GM18519 (cell line): ENCODE results near the gene TNFAIP3.

Experiments
- ATAC-seq: cut with Tn5 transposase; IDR thresholded peaks from one replicate; pipeline ENCODE4 v1.9.1; 2021; ENCODE audit warnings: mild to moderate bottlenecking, moderate library complexity; ENCODE audit not compliant: unreplicated experiment, low FRiP score

The TNFAIP3 gene

DNA sequence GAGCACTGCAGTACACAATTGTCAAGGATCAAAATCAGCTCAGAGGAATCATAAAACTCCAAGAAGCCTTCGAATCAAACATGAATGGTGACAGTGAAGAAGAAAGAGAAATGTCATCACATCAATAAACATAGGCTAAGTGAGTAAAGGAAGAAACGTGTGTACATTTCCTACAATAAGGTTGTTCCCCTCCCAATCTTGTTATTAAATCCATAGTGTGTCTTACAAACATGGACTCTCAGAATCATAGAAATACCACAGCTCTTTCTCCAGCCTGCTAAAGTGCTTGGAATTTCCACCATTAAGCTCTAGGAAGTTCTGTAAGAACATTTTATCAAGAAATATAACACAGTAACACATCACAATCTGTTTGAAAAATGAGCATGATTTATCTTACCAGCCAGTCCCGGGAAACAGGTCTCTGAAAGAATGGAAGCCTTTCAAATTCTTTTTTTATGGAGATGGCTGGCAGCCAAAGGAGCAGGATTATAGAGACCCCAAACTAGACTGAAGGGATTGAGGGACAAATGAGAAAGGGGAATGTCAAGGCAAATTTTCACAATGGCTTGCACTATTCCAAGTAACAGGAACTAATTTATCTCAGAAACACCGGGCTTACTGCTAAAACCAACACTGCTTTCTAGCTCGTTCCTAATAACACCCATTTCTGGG is 4.5 kb upstream of the TNFAIP3 start:
- no peak for ATAC-seq

DNA sequence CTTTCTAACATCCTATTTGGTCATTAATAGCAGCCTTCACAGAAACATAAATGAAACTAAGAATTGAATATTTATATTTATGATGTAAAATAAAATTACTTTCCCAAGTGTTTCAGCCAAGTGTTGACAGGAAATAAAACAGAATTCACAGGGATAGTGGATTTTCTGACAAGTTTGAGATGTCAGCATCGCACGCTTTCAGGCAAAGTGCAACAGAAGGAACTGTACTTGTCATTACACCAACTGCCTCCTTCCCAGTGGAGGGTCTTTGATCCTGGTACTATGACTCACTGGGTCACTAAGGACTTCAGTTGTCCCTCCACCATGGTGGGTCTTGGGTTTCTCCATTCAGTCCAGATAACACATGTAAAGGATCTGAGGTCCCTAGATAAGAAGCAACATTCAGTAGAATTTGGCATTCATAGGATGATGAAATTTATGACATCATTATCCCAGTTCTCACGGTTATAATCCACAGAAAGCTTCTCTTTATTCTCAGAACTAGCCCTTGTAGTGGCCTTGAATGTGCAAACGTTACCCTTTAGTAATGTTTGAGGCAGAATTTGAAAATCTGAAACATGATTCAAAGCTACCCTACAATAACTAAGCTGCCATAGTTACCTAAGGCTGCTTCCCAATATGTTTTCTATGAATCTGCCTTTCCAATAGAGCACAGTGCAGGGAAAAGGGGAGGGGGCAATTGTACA is 3.8 kb upstream of the TNFAIP3 start:
- no peak for ATAC-seq

DNA sequence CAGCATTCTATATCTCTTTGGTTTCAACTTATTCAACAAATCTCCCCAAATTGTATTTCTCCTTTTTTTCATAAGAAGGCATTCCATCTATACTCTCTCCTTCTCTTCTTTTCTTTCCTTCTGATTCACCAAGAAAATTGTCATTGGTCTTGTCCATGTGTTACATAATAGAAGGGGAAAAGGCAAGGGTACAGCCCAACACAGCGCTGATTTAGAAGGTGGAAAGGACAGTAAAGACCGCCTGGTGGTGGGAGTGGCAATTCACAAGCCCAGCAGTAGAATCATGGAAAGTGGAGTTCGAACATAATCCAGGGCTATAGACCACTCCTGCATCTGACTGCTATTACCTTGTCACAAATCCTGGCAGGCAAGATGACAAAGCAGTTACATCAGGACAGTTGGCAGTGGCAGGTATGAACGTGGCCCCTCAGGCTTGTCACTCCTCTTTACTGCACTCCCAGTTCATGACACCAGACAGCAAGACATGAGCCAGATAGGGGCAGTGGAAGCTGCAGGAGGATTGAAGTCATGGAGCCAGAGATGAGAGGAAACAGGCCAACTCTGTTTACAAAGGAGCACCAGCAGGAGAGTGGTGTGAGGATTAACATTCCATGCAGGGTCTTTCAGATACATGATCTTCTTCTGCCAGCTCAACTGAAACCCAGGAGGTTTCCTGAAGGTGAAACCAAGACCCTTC is 2.1 kb upstream of the TNFAIP3 start:
- no peak for ATAC-seq

DNA sequence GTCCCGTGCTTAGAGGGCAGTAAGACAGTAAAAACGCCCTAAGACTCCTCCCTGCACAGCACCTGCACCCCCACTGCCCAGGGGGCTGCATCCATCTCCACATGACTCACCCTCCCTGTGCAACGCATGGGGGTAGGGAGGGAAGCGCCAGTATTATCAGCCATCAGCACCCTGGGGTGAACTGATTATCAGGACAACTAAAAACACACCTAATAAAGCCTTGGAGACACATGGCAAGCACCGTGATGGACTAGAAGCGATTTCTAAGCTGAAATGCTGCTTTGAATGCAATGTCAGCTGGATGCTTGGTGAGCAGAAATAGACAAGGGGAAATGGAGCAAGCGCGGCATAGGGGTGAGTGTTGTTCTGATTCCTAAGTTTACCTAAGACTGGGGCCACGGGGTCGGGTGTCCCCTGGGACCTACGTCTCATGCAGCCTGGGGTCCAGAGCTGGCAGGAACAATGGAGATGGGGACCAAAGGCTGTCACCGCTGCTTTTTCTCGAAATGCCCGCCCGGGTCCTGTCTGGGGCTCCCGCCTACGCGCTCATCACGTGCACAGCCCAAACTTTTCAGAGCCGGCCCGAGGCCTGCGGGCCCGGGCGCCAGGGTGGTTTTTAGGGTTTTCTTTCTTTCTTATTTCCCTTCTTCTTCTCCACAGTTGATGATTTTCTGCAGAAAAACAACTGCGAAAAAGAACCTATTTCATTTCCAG is 702 bp upstream of the TNFAIP3 start:
- peak; percentile 5 for ATAC-seq

DNA sequence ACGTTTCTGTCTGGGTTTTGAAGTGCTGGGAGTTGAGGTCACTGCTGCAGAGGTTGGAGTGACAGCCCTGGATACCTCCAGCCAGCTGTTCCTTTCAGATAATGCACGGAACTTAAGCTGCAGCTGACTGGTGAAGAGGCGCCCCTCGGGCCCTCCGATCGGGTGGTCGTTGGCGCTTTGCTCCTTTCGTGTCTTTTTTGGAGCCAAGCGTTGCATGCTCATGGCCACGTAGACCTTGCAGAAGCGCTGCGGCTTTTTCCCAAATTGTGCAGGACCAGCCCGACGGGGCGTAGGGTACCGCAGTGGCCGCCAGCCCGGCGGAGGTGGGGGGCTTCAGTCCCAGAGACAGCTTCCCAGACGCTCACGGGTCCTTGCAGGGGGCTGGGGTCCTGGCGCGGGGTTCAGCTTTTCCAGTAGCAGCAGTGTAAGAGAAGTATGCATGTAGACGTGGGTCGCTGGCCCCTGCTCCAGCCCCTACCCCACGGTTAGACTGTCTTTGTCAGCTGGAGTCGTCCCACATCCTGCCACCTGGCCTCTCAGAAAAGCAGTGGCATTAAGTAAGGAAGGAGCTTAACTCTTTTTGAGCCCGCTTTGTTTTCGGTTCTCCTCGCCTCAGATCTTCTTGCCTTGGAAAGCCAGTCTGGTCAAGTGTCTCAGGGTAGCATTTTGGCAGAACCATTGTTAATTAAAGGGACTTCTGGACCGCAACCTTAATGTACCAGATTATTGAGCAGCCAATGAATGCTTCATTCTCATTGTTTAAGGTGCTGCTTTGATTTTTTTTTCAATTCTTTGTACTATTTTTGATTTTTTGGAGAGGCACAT is 838 bp downstream of the TNFAIP3 start:
- no peak for ATAC-seq

DNA sequence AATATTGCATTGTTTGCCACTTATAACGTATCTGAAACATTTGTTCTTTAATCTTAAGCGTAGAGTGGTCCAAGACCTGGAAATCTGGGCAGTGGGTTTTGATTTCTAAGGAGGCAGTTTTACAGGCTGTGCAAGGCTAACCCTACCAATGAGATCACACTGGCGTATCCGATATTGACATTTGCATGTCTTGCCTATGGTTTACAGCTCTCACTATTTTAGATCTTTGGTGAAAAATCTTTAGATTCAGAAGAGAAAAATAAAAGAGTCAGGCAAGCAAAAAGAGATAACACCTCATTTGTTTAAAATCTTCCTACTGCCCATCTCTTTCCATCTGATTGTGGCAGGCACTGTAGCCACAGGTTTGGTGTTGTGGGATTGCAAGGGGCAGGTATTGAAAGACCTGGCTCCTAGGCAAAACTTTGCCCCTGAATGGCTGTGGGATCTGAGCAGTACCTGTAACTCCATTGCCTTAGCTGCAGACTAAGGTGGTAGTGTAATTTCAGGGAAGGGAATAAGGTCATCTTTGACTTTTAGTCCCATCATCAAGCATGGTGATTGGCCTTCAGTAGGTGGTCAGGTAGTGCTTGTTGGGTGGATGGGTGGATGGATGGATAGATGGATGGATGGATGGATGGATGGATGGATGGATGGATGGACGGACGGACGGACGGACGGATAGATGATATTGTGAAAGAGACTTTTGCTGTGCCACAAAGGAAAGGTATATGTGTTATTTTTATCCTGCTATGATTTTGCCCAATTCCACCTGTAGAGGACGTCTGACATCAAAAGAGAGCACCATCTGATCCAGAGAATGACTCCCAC is 1.9 kb downstream of the TNFAIP3 start:
- ATAC-seq, result no peak

DNA sequence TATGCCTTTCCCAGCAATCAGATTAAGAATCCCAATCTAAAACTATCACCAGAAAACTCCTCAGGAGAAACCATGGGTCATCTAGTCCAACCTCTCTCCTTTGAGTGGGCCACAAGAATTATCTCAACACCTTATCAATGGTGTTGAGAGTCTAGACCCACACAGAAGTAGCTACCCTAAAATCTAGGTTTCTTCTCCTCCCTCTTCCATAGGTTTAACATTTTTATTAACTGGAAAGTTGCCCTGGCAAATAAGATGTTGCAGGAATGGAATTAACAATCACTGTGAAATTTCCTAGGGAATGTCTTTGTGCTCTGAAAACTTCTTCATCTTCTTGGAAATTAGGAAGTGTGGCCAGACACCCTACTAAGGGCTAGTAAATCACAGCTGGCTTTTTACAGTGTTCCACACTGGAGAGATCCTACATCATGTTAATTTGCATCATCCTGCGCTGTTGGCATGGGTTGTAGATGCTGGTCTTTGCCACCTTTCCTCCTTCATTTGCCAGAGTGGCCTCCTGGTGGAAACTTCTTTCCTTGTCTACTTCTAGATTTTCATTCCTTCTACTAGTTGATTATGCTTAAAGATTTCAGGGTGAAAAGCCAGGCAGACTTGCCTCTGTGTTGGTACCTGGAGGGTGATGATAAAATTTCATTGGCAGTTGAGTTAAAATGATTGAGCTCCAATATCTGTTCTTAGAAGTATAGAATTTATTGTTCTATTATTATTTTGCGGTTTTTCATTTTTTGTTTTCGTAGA is 2.7 kb downstream of the TNFAIP3 start:
- no peak for ATAC-seq

DNA sequence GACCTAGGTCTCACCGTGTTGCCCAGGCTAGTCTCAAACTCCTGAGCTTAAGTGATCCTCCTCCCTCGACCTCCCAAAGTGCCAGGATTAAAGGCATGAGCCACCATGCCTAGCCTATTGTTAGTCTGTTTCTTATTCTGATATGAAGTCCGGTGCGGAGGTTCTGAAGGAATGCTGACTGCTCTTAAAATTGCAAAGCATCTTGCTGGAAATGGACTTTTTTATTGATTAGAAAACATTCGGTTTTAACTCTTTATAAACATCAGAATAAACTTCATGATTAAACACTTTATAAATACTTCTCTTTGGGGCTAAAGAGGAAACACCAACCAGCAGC is 3.2 kb downstream of the TNFAIP3 start:
- ATAC-seq, result no peak

DNA sequence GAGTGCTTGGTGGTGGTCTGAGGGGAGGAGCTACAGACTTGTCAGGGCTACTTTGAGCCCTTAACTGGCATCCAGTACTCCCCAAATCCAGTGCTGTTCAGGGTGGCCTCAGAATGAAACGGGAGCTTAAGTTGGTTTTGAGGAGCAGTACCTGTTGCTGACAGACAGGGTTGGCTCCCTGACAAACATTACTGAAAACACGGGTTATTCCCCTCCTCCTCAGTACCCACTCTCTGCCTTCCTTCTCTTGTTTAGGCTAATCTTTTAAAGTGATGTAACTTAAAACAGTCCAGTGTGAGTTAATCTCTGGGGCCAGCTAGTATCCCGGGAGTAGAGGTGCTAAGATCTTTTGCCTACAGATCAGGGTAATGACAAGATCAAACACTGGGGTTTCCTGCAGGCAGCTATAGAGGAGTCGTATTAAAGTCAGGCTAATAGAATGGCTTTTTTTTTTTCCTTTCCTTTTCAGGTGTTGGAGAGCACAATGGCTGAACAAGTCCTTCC is 3.7 kb downstream of the TNFAIP3 start:
- no peak for ATAC-seq

DNA sequence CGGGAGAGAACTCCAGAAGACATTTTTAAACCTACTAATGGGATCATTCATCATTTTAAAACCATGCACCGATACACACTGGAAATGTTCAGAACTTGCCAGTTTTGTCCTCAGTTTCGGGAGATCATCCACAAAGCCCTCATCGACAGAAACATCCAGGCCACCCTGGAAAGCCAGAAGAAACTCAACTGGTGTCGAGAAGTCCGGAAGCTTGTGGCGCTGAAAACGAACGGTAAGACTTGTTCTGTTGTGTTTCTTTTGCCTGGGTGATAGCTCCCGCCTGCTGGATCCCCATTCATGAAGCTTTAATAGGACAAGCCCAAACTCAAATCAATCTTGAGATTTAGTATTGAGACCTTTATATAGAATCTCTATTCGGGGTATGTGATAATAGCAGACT is 4.2 kb downstream of the TNFAIP3 start:
- no peak for ATAC-seq

DNA sequence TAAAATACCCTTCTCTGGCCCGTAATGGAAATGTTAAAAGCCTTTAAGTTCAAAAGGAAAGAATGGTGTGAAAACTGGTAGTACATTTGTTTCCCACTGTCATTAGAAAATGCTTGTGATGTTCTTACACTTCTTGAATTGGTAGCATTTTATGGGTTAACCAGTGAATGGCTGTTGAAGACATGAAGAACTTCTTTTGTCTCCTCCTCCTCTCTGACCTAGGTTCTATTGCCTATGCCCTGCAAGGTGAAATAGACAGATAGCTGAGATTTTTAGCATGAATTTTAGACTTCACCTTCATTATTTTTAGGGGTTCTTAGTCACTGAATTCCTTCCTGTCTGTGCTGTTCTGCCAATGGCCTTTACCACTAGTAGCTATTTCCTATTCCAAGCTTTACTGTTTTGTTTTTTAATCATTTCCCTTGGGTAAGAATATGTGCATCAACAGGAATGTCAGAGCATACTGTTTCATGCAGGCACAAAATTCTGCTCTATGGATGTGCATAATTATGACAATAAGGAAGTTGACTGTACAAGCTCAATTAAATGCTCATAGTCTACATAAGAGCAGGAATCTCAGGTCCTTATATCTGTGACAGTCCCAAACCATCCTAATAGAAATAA is 4.9 kb downstream of the TNFAIP3 start:
- no peak for ATAC-seq

DNA sequence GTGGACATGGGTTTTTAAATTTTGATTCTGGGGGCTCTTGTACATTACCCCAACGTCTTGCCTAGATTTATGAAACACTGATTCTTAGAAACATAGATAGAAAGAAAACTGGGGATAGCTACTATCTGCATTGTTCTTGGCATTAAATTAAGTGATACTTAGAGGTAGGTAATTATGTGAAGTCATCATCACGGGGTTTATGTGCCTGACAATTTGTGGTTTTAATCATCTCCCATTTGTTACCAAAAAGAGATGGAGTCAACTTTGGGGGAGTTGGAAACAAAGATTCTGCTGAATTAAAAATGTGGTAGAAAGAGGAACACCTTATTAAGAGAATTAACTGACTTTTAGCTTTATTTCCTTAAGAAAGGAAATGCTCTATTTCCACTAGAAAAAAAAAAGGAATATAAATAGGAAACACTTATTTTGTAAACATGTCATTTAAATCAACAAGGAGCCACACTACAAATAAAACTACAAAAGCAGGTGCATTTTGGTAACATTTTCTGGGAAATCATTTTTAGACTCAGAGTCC is 5.6 kb downstream of the TNFAIP3 start:
- ATAC-seq, result no peak

DNA sequence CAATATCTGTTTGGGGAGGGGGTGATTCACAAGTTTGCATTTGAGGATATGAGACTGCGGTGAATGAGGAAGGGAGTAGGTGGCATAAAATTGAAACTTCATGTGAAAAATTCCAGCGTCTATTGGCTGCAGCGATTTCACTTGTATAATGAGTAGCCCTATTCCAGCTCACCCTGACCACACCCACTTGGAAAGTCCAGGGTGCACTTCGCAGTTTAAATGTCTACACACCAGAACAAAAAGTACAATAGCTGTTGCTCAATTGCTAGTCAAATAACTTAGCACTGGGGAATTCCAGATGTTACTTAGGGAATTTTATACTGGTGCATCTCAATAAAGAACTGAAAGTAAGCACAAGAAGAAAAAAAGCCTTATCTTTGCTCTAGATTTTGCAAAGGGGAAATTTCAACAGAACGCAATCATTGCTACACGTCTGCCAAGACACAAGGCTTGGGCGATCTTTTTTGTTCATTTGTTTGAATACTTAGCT is 6.3 kb downstream of the TNFAIP3 start:
- ATAC-seq, result no peak

DNA sequence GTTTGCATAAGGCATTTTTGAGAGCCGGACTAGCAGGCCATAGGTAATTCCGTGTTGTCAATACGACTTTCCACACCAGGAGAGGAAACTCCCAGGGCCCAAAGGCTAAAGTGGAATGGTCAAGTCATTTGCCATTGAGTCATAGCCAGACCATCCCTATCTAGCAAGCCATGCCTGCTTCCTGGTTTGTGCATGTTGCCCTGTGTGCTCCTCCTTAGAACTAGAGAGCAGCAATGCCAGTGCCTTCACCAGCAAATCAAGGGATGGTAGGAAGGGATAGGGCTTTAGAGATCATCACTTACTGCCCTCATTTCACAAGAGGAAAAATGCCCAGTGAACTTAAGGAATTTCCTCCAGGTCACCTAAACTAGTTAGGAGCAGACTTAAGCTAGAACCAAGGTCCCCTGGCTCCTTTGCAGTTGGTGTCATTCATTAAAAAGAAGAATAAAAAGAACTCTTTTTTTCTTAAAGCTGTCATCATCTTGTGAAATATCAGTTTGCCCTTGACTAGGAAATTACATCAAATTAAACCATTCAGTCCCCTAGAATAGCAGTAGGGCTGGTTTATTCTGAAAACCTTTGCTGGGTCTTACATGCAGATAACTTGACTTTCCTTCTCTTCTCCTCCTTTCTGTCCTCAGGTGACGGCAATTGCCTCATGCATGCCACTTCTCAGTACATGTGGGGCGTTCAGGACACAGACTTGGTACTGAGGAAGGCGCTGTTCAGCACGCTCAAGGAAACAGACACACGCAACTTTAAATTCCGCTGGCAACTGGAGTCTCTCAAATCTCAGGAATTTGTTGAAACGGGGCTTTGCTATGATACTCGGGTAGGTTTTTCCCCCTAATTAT is 7.4 kb downstream of the TNFAIP3 start:
- no peak for ATAC-seq

DNA sequence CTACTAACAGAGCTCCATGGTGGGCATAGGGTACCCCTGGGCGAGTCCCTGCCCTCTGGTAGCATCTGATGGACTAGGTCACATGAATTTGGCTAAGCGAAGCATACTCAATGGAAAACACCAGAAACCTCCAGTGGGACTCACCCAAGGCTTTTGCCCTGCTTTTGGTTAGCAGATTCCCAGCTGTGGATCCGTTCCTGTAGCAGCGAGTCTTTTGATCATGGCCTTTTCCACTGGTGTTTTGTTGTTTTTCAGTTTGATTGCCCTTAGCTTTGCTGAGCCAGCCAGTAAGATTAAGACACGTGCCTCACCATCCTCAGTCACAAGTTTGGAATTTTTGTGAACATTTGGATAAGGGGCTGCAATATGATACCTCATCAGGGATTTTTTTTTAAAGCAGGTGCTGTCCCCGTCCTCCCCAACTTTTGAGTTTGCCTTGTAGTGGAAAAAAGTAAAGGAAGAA is 8.0 kb downstream of the TNFAIP3 start:
- ATAC-seq, result no peak

DNA sequence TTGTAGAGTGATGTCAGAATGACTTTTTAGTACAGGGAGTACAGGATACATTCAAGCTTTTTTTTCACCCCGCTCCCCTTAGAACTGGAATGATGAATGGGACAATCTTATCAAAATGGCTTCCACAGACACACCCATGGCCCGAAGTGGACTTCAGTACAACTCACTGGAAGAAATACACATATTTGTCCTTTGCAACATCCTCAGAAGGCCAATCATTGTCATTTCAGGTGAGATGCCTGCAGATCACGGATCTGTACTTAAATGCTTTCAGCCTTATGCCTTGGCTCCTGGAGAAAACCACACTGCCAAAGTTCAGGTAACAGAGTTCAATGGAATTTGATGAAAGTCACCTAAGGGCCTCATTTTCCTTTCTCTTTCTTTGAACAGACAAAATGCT is 8.5 kb downstream of the TNFAIP3 start:
- no peak for ATAC-seq

DNA sequence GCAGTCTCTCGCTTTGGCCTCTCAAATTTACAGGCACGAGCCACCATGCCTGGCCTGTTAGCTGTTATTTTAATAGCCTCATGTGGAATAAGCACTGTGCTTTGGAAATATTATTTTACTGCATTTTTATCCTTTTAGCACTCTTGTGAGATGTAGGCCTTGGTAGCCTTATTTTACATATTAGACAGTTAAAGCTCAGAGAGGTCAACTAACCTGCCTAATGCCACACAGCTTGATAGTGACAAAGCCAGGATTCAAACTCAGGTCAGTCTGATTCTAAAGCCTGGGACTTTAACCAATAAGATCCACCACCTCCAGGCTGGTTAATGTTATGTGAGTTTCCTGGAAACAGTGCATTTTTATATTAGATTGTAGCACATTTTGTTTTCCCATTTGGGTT is 9.5 kb downstream of the TNFAIP3 start:
- ATAC-seq, result no peak
